Measurements from ENCODE around the gene FRMD4A.

The FRMD4A gene

GRCh38 chr10:14191871-14192270 lies 138.9 kb downstream of the FRMD4A start:
- H3K4me3 ChIP-seq (ENCODE audit: low read depth, low read length), result no peak overlapping the region
- TF ChIP-seq CTCF (IDR thresholded peaks at IDR 0.05; ENCODE audit: low read depth, low read length), result no peak
- 0 out of 2 replicates have a peak, but pooled peaks cover 3% of the 10 kb centered on the region for H3K27me3 ChIP-seq
- H3K4me1 ChIP-seq, result no peaks in the 10 kb centered on the region
- no peaks in the 10 kb centered on the region for H3K9me3 ChIP-seq
- no peak for DNase-seq
- no peaks in the 10 kb centered on the region for H3K36me3 ChIP-seq

- DNase-seq, result no peak
- Histone ChIP-seq H3K4me3 (ENCODE audit: low read depth, low read length) (no peak overlapping the region), H3K27me3 (0 out of 2 replicates have a peak, but pooled peaks cover 3% of the 10 kb centered on the region), H3K9me3 (no peaks in the 10 kb centered on the region), H3K4me1 (no peaks in the 10 kb centered on the region), H3K36me3 (no peaks in the 10 kb centered on the region)
- TF ChIP-seq CTCF (IDR thresholded peaks at IDR 0.05; ENCODE audit: low read depth, low read length), result no peak
Observed at GRCh38 chr10:14191407-14191806, 139.3 kb downstream of the FRMD4A start.

GRCh38 chr10:14190702-14191101 lies 140.0 kb downstream of the FRMD4A start:
- no peak for DNase-seq
- 0 out of 2 replicates have a peak, but pooled peaks cover 1% of the 10 kb centered on the region for H3K27me3 ChIP-seq
- H3K4me1 ChIP-seq, result no peaks in the 10 kb centered on the region
- no peaks in the 10 kb centered on the region for H3K36me3 ChIP-seq
- no peaks in the 10 kb centered on the region for H3K9me3 ChIP-seq
- no peak overlapping the region for H3K4me3 ChIP-seq (ENCODE audit: low read depth, low read length)
- no peak for TF ChIP-seq CTCF (IDR thresholded peaks at IDR 0.05; ENCODE audit: low read depth, low read length)

- peak; percentile 45 for TF ChIP-seq CTCF (IDR thresholded peaks at IDR 0.05; ENCODE audit: low read depth, low read length)
- Histone ChIP-seq H3K4me1 (no peaks in the 10 kb centered on the region), H3K27me3 (no peaks in the 10 kb centered on the region), H3K9me3 (no peaks in the 10 kb centered on the region), H3K36me3 (no peaks in the 10 kb centered on the region), H3K4me3 (ENCODE audit: low read depth, low read length) (no peak overlapping the region)
- no peak for DNase-seq
Observed at GRCh38 chr10:14186245-14186644, 144.5 kb downstream of the FRMD4A start.

GRCh38 chr10:14185316-14186045 lies 145.2 kb downstream of the FRMD4A start:
- no peak overlapping the region for H3K4me3 ChIP-seq (ENCODE audit: low read depth, low read length)
- H3K27me3 ChIP-seq, result no peaks in the 10 kb centered on the region
- no peak for DNase-seq
- H3K36me3 ChIP-seq, result no peaks in the 10 kb centered on the region
- no peaks in the 10 kb centered on the region for H3K4me1 ChIP-seq
- H3K9me3 ChIP-seq, result no peaks in the 10 kb centered on the region
- TF ChIP-seq CTCF (IDR thresholded peaks at IDR 0.05; ENCODE audit: low read depth, low read length), result no peak

GRCh38 chr10:14184841-14185315 lies 145.8 kb downstream of the FRMD4A start:
- no peak for TF ChIP-seq CTCF (IDR thresholded peaks at IDR 0.05; ENCODE audit: low read depth, low read length)
- H3K9me3 ChIP-seq, result no peaks in the 10 kb centered on the region
- H3K4me1 ChIP-seq, result no peaks in the 10 kb centered on the region
- no peak overlapping the region for H3K4me3 ChIP-seq (ENCODE audit: low read depth, low read length)
- H3K27me3 ChIP-seq, result no peaks in the 10 kb centered on the region
- H3K36me3 ChIP-seq, result no peaks in the 10 kb centered on the region
- DNase-seq, result no peak

All from BE2C (cell line).